OCI-LY3 (cell line): Measurements from ENCODE around the gene MICALL2.

Experiments used
- CTCF ChIP-seq: fragments of 200-600, 300-600 bp; sonication (generic); IDR thresholded peaks from 2 replicates; pipeline ENCODE4 v1.5.1; 2014; ENCODE audit warnings: antibody characterized with exemption, low read length, low read depth
- EZH2phosphoT487 ChIP-seq: fragments of 200-600 bp; shearing (Covaris generic); IDR thresholded peaks from 2 replicates; pipeline ENCODE4 v1.6.1; 2018; ENCODE audit warnings: antibody characterized with exemption, mixed run types, low read depth

GRCh38 chr7:1395211-1396070, 63.8 kb downstream of the MICALL2 start:
- TF ChIP-seq CTCF (no peak), EZH2phosphoT487 (no peak)
